Measurements from ENCODE around the gene SRGAP3. TPM values are rescaled to one million over a fixed set of nuclear protein-coding genes. Genes with fewer than 3 reads are reported as not detected.

SRGAP3 gene
- total RNA-seq, 2 experiments from 2014 or later = 2.8 to 3.2 TPM

GRCh38 chr3:8985876-8986275 lies 263.6 kb downstream of the SRGAP3 start:
- Histone ChIP-seq H3K4me3 (ENCODE audit: low read length) (no peak overlapping the region), H3K27ac (ENCODE audit: low read depth in 1 of 2, low read length in 2 of 2) (no peak overlapping the region), H3K4me1 (ENCODE audit: insufficient read depth, low read length) (peaks cover 4% of the 10 kb centered on the region), H3K36me3 (ENCODE audit: insufficient read depth, low read length) (no peaks in the 10 kb centered on the region), H3K9me3 (ENCODE audit: control insufficient read depth in 1 of 2, insufficient read depth in 1 of 2, low read length in 2 of 2) (peaks cover 0 to 7% of the 10 kb centered on the region in 2 experiments), H3K27me3 (ENCODE audit: control insufficient read depth in 1 of 2, insufficient read depth in 2 of 2, low read length in 2 of 2) (no peaks in the 10 kb centered on the region)
- ATAC-seq (ENCODE audit: poor library complexity) = no peak
- H3K9me3 Mint-ChIP-seq = no peaks in the 10 kb centered on the region
- ChIA-PET POLR2A (no interaction called here), CTCF (no interaction called here)
- intact Hi-C loops (cut with DNase I, micrococcal nuclease) = no loop called here
- no peak overlapping the region for H3K4me3 Mint-ChIP-seq
- no peaks in the 10 kb centered on the region for H3K36me3 Mint-ChIP-seq (ENCODE audit: low read depth)
- H3K27me3 Mint-ChIP-seq = no peaks in the 10 kb centered on the region
- H3K27ac Mint-ChIP-seq = no peak overlapping the region
- no peak for TF ChIP-seq CTCF (IDR thresholded peaks at IDR 0.05)
- H3K4me1 Mint-ChIP-seq (ENCODE audit: low read depth) = peaks cover 5% of the 10 kb centered on the region
- no peak for DNase-seq

GRCh38 chr3:8985411-8985831 lies 264.0 kb downstream of the SRGAP3 start:
- H3K27ac ChIP-seq (ENCODE audit: low read depth in 1 of 2, low read length in 2 of 2) = no peak overlapping the region
- ChIA-PET CTCF (no interaction called here), POLR2A (no interaction called here)
- DNase-seq (no peak), ATAC-seq (ENCODE audit: poor library complexity) (no peak)
- H3K36me3 ChIP-seq (ENCODE audit: insufficient read depth, low read length) = no peaks in the 10 kb centered on the region
- no peak overlapping the region for H3K27ac Mint-ChIP-seq
- peaks cover 4% of the 10 kb centered on the region for H3K4me1 ChIP-seq (ENCODE audit: insufficient read depth, low read length)
- no peak overlapping the region for H3K4me3 ChIP-seq (ENCODE audit: low read length)
- no peaks in the 10 kb centered on the region for H3K9me3 Mint-ChIP-seq
- peaks cover 0 to 5% of the 10 kb centered on the region in 2 experiments for H3K9me3 ChIP-seq (ENCODE audit: control insufficient read depth in 1 of 2, insufficient read depth in 1 of 2, low read length in 2 of 2)
- H3K36me3 Mint-ChIP-seq (ENCODE audit: low read depth) = no peaks in the 10 kb centered on the region
- no peaks in the 10 kb centered on the region for H3K27me3 Mint-ChIP-seq
- intact Hi-C loops (cut with DNase I, micrococcal nuclease) = no loop called here
- no peaks in the 10 kb centered on the region for H3K27me3 ChIP-seq (ENCODE audit: control insufficient read depth in 1 of 2, insufficient read depth in 2 of 2, low read length in 2 of 2)
- H3K4me3 Mint-ChIP-seq = no peak overlapping the region
- TF ChIP-seq CTCF (IDR thresholded peaks at IDR 0.05) = no peak
- H3K4me1 Mint-ChIP-seq (ENCODE audit: low read depth) = peaks cover 5% of the 10 kb centered on the region

- Histone ChIP-seq H3K27me3 (ENCODE audit: control insufficient read depth in 1 of 2, insufficient read depth in 2 of 2, low read length in 2 of 2) (no peaks in the 10 kb centered on the region), H3K4me1 (ENCODE audit: insufficient read depth, low read length) (peaks cover 4% of the 10 kb centered on the region), H3K4me3 (ENCODE audit: low read length) (no peak overlapping the region), H3K36me3 (ENCODE audit: insufficient read depth, low read length) (no peaks in the 10 kb centered on the region), H3K9me3 (ENCODE audit: control insufficient read depth in 1 of 2, insufficient read depth in 1 of 2, low read length in 2 of 2) (peaks cover 0 to 2% of the 10 kb centered on the region in 2 experiments), H3K27ac (ENCODE audit: low read depth in 1 of 2, low read length in 2 of 2) (no peak overlapping the region)
- TF ChIP-seq CTCF (IDR thresholded peaks at IDR 0.05) = no peak
- Mint-ChIP-seq H3K36me3 (ENCODE audit: low read depth) (no peaks in the 10 kb centered on the region), H3K27me3 (peaks cover 4% of the 10 kb centered on the region), H3K4me1 (ENCODE audit: low read depth) (peaks cover 5% of the 10 kb centered on the region), H3K27ac (no peak overlapping the region), H3K4me3 (no peak overlapping the region), H3K9me3 (no peaks in the 10 kb centered on the region)
- ChIA-PET CTCF (no interaction called here), POLR2A (no interaction called here)
- no peak for ATAC-seq (ENCODE audit: poor library complexity)
- intact Hi-C loops (cut with DNase I, micrococcal nuclease) = no loop called here
- no peak for DNase-seq
Measured at GRCh38 chr3:8984526-8984925, 264.9 kb downstream of the SRGAP3 start.
